Breast epithelium (tissue), 3 donors: ENCODE results near the gene TCHP.

ENCODE experiments used
- CTCF ChIP-seq, 3 donors: fragments of 450-650 bp; IDR thresholded peaks; one replicate each; pipeline ENCODE4 v1.5.1; 2016 to 2017; ENCODE audit warnings: antibody characterized with exemption in 3 of 3, mild to moderate bottlenecking in 3 of 3, moderate library complexity in 3 of 3
- POLR2A ChIP-seq: fragments of 450-650 bp; IDR thresholded peaks from one replicate; pipeline ENCODE4 v1.6.1; 2016; ENCODE audit warnings: antibody characterized with exemption, mild to moderate bottlenecking, moderate library complexity
- POLR2AphosphoS5 ChIP-seq, 3 donors: sonication (generic); formaldehyde crosslinking; IDR thresholded peaks; one replicate each; pipeline ENCODE4 v1.6.1; 2017; ENCODE audit warnings: antibody characterized with exemption in 3 of 3

GRCh38 chr12:109966546-109966945 is 66.5 kb downstream of the TCHP start:
- TF ChIP-seq CTCF (IDR thresholded peaks at IDR 0.05) (no peak), POLR2A (no peak), POLR2AphosphoS5 (IDR thresholded peaks at IDR 0.05) (no peak)
